ENCODE measurements around the gene MRPL38.

DNA sequence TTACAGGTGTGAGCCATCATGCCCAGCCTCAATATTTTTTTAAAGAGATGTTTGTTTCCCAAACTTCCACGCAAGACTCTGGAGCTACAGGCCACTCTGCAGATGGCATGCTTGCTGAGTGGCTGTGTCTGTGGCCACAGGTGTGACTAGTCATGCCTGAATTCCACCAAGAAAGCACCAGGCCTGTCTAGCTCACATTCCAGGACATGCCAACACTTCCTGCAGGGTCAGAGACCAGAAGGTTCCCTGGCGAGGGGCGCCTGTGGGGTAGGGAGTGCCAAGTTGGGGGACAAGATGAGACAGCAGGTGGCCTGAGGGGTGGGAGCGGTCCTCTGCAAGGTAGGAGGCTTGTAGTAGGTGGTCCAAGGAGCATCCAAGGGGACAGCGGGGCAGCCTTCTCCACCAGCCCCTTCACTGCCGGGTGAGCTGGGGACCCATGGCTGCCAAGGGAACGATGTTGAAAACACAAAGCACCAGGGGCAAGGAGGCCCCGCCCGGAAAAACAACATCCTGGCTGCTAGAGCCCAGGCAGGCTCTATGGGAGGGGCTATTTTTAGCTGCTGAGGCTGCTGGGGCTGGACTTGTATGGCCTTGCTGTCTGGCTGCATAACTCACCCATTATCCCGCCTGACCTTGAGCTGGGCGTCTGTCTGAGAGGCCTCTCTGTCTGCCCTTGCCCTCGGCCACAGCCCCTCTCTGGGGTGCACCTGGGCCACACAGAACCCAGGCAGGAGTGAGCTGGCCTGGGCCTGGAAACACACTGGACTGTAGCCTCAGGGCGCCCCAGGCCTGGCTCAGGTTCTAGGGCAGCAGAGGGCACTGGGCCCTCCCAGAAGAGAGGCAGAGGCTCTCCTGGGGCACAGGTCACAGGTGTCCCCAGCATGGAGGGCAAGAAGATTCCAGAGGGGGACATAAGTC is 32.0 kb downstream of the MRPL38 start:
- TF ChIP-seq, protein P1, sequence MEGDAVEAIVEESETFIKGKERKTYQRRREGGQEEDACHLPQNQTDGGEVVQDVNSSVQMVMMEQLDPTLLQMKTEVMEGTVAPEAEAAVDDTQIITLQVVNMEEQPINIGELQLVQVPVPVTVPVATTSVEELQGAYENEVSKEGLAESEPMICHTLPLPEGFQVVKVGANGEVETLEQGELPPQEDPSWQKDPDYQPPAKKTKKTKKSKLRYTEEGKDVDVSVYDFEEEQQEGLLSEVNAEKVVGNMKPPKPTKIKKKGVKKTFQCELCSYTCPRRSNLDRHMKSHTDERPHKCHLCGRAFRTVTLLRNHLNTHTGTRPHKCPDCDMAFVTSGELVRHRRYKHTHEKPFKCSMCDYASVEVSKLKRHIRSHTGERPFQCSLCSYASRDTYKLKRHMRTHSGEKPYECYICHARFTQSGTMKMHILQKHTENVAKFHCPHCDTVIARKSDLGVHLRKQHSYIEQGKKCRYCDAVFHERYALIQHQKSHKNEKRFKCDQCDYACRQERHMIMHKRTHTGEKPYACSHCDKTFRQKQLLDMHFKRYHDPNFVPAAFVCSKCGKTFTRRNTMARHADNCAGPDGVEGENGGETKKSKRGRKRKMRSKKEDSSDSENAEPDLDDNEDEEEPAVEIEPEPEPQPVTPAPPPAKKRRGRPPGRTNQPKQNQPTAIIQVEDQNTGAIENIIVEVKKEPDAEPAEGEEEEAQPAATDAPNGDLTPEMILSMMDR (IDR thresholded peaks at IDR 0.05), result no peak
- TF ChIP-seq POLR2A (IDR thresholded peaks at IDR 0.05), result peak in 2 of 3 donors; percentile 23 to 25
